Esophagus muscularis mucosa (tissue), 3 donors: ENCODE data around the gene FUCA1.

Experiments
- CTCF ChIP-seq, 3 experiments: fragments of 200-600 bp in 2 of 3; fragments of 450-650 bp in 1 of 3; sonication (generic) in 2 of 3; IDR thresholded peaks; one replicate each; pipeline ENCODE4 v1.5.1; 2017 to 2019; ENCODE audit warnings: antibody characterized with exemption in 3 of 3, mild to moderate bottlenecking in 2 of 3, moderate library complexity in 1 of 3
- POLR2A ChIP-seq: fragments of 450-650 bp; IDR thresholded peaks from one replicate; pipeline ENCODE4 v1.6.1; 2017; ENCODE audit warnings: antibody characterized with exemption, moderate library complexity, mild to moderate bottlenecking, low read depth
- POLR2AphosphoS5 ChIP-seq, 2 donors: sonication (generic); formaldehyde crosslinking; IDR thresholded peaks; one replicate each; pipeline ENCODE4 v1.6.1; 2017; ENCODE audit warnings: antibody characterized with exemption in 2 of 2

DNA sequence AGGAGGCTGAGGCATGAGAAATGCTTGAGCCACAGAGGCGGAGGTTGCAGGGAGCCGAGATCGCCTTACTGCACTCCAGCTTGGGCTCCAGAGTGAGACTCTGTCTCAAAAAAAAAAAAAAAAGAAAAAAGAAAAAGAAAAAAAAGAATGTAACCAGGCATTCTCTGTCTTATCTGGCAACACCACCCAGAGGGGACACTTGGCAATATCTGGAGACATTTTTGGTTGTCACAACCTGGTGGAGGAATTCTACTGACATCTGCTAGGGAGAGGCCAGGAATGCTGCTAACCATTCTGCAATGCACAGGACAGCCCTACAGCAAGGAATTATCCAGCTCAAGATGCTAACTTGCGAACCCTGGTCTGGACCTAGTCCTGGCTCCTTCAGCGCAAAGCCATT is 47.4 kb upstream of the FUCA1 start:
- TF ChIP-seq POLR2A (no peak), CTCF (IDR thresholded peaks at IDR 0.05) (no peak), POLR2AphosphoS5 (IDR thresholded peaks at IDR 0.05) (no peak)
